Motor neuron (in vitro differentiated cells): ENCODE data around the gene VSX1. TPM values are rescaled to one million over a fixed set of nuclear protein-coding genes. Genes with fewer than 3 reads are reported as not detected.

ENCODE experiments used
- ATAC-seq, 8 experiments: fragments of 200-7000 bp; cut with Tn5 transposase; replicated peaks in 6 of 8; 2 replicates each; pipeline ENCODE4 v1.8.0; 2021; ENCODE audit warnings: mild to moderate bottlenecking in 8 of 8, moderate library complexity in 8 of 8
- H3K27ac ChIP-seq, 2 donors: fragments of 250-450 bp; sonication (Bioruptor Pico); 2 replicates each; pipeline ENCODE4 v1.9.0; 2021; ENCODE audit warnings: antibody characterized with exemption in 2 of 2, mild to moderate bottlenecking in 2 of 2, moderate library complexity in 1 of 2
- H3K4me1 ChIP-seq, 2 donors: fragments of 250-450 bp; sonication (Bioruptor Pico); replicated peaks in 1 of 2; 2 replicates each; pipeline ENCODE4 v1.6.1; 2021; ENCODE audit warnings: antibody characterized with exemption in 2 of 2, mild to moderate bottlenecking in 2 of 2, moderate library complexity in 1 of 2
- H3K4me3 ChIP-seq, 5 donors: fragments of 250-450 bp; sonication (Bioruptor Pico); 2 replicates each; pipeline ENCODE4 v1.9.0; 2021; ENCODE audit warnings: antibody characterized with exemption in 5 of 5, mild to moderate bottlenecking in 5 of 5, moderate library complexity in 4 of 5
- WGBS, 10 experiments: fragments of 450-650 bp; shearing (Covaris generic); methylation state at CpG; one replicate each; pipeline ENCODE4 v1.0.0; 2022; 5-methylcytosine and 5-hydroxymethylcytosine counted together
- in situ Hi-C, 9 experiments: fragments of 400-800 bp; cut with MboI; loops; one replicate each; pipeline ENCODE4 v1.15.0; 2021; ENCODE audit warnings: low sequenced_read_pairs in 9 of 9, low pct_unique_long_range_greater_than_20kb in 2 of 9; ENCODE audit not compliant: unreplicated experiment in 9 of 9
- total RNA-seq, 8 experiments: library from RNA; unstranded; fragments of 300-600 nt; gene quantifications; 2 replicates each; pipeline versions ENCODE4 v1.2.3 to v1.2.4, GENCODE V29; 2022

VSX1 gene
- total RNA-seq, 8 experiments from 2014 or later, result 0.21 to 55.7 (median 0.37) TPM; not detected in 1

DNA sequence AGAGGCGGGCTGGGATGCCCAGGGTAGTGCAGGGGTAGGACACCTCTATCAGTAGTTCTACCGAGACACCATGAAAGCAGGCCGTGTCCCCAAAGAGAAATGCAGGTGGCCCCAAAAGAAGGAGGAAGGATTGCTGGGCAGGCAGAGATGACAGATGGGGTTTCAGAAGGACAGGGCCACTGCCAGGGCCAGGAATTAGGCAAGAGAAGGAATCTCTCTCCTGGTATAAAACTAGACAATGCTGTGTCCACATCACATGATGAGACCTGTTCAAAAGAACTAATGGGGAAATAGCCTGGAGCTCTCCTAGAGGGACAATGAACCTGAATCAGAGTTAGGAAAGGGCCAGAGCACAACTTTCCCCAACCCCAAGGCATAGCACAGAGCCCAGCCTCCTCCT, 21.6 kb upstream of the VSX1 start:
- Histone ChIP-seq H3K27ac (no peak overlapping the region), H3K4me3 (no peak overlapping the region), H3K4me1 (no peaks in the 10 kb centered on the region)
- no peak for ATAC-seq
- 40 to 83% (median 71%) methylated on average over 1 to 3 of the region's 3 CpGs; no CpG with 5 or more reads in 4 of the 10 experiments for WGBS, 10 experiments
- in situ Hi-C loops, result no loop called here

DNA sequence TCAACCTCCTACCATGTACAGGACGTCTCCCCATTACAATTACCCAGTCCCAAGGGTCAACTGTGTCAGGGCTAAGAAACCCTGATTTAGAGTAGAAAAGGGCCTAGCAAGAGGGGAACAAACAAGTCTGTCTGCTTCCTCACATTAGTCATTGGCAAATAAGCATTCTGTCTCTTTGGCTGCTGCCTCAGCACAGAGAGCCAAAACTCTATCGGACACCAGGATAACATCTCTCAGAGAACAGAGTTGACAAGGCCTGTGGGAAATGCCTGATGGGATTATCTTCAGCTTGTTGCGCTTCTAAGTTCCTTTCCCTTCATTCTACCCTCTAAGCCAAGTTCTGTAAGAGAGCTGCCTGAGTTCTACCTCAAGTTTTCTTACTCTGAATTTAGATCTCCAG, 19.0 kb upstream of the VSX1 start:
- ATAC-seq, result no peak
- WGBS, 10 experiments, result 25 to 100% (median 62%) methylated on average over 1 to 2 of the region's 3 CpGs; no CpG with 5 or more reads in 4 of the 10 experiments
- Histone ChIP-seq H3K27ac (no peak overlapping the region), H3K4me1 (no peaks in the 10 kb centered on the region), H3K4me3 (no peak overlapping the region)
- in situ Hi-C loops, result no loop called here

DNA sequence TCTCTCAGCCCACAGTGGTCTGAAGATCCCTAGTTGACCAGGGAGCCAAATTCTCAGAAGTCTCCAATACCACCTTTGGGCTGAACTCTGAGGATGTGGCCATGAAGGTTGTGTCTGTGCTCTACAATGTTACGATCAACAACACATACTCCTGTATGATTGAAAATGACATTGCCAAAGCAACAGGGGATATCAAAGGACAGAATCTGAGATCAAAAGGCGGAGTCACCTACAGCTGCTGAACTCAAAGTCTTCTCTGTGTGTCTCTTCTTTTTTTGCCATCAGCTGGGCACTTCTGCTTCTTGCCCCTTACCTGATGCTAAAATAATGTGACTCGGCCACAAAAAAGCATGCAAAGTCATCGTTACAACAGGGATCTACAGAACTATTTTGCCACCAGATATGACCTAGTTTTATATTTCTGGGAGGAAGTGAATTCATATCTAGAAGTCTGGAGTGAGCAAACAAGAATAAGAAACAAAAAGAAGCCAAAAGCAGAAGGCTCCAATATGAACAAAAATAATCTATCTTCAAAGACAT, 17.7 kb upstream of the VSX1 start:
- in situ Hi-C loops, result no loop called here
- ATAC-seq, result no peak
- WGBS, 10 experiments, result 0 to 83% (median 64%) methylated on average over 1 to 4 of the region's 4 CpGs; no CpG with 5 or more reads in 1 of the 10 experiments
- Histone ChIP-seq H3K4me1 (no peaks in the 10 kb centered on the region), H3K4me3 (no peak overlapping the region), H3K27ac (no peak overlapping the region)

DNA sequence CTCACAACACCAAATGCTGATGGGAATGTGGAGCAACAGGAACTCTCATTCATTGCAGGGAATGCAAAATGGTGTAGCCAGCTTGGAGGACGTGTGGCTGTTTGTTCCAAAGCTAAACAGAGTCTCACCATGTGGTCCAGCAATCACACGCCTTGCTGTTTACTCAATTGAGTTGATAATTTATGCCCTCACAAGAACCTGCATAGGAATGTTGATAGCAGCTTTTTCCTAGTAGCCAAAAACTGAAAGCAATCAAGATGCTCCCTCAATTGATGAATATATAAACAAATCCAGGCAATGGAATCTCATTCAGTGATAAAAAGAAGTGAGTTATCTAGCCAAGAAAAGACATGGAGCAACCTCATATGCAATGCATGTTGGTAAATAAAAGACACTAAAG, 15.6 kb upstream of the VSX1 start:
- Histone ChIP-seq H3K27ac (no peak overlapping the region), H3K4me1 (no peaks in the 10 kb centered on the region), H3K4me3 (no peak overlapping the region)
- WGBS, 10 experiments, result 0 to 34% (median 11%) methylated on average over 1 to 2 of the region's 2 CpGs; no CpG with 5 or more reads in 2 of the 10 experiments
- no peak for ATAC-seq
- in situ Hi-C loops, result no loop called here

DNA sequence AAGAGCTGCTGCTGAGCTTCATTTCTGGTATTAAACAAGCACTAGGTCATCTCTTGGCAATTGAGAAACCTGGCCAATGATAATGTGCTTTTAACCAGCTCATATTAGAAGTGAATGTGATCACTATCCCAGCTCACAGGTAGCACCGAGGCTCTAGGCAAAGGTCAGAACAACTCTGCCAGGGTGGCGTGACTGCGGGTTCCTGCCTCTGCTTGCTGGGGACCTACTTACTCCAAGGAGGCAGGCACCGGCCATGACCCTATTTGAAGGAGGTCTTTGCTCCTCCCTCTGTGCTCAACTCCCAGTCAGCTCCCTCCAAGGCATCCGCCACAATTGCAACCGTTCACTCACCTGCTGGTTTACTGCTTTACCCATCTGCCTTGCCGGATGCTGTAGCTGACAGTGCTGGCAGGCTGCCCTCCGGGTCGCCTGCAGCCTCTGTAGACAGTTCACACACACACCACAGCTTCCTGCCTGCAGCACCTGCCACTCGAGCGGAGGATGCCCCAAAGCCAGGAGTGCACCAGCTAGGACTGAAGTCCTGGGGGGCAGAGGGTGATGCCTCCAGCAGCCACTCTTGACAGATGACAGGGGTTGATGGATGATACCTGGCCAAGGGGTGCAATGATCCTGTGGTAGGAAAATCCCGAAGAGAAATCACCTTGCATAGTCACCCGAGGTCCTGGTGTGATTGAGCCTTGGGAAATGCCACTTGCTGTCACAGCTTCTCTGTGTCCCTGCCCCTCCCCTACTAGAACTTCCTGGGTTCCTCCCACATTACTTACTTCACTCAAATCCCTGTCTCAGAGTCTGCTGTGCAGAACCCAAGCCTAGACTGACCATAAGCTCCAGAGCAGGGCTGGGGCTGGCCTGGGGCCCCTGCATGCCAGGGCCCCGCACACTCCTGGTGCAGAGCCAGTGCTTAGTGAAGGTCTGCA, 8.8 kb upstream of the VSX1 start:
- 0 to 62% (median 48%) methylated on average over 1 to 7 of the region's 14 CpGs; no CpG with 5 or more reads in 5 of the 10 experiments for WGBS, 10 experiments
- Histone ChIP-seq H3K27ac (no peak overlapping the region), H3K4me1 (no peaks in the 10 kb centered on the region), H3K4me3 (no peak overlapping the region)
- in situ Hi-C loops, result no loop called here
- no peak for ATAC-seq

DNA sequence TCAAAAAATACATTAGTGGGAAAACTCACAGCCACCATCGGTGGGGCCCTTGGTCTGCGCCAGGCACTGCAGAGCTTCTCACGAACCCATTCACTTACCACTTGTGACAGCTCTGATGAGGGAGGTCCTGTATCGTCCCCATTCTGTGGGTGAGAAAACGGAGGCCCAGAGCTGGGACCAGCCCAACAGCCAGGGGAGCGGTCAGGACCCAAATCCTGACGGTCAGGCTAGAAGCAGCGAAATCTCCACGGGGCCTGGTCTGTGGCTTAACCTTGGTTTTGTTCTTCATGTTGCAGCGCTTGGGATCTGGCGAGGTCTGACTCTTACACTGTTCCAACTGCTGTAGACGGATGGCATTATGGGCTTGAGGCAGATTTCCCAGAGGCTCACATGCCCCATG, 7.7 kb upstream of the VSX1 start:
- 67 to 80% (median 78%) methylated on average over 3 to 7 of the region's 12 CpGs; no CpG with 5 or more reads in 6 of the 10 experiments for WGBS, 10 experiments

DNA sequence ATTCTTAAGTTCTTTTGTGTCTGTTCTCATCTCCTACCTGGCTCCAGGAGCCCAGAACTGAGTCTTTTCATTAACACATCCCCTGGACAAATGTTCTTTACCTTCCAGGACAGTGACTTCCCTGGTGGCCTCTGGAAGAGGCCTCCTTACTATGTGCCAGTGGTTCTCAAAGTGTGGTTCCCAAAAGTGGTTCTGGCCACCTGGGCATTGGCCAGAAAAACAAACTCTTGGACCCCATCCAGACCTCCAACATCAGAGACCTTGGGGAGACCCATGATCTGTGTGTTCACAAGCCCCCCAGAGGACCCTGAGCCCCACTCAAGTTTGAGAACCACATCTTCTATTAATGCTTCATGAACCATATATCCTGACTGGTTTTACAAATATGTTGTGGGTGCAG, 7.2 kb upstream of the VSX1 start:
- ATAC-seq, result no peak
- peaks cover 0 to 2% of the 10 kb centered on the region in 2 donors for H3K4me1 ChIP-seq
- no peak overlapping the region for H3K27ac ChIP-seq
- no peak overlapping the region for H3K4me3 ChIP-seq
- in situ Hi-C loops, result no loop called here

More for the DNA sequence above, 7.7 kb upstream of the VSX1 start:
- H3K27ac ChIP-seq, result no peak overlapping the region
- no peak for ATAC-seq
- no peaks in the 10 kb centered on the region for H3K4me1 ChIP-seq
- in situ Hi-C loops, result no loop called here
- no peak overlapping the region for H3K4me3 ChIP-seq

DNA sequence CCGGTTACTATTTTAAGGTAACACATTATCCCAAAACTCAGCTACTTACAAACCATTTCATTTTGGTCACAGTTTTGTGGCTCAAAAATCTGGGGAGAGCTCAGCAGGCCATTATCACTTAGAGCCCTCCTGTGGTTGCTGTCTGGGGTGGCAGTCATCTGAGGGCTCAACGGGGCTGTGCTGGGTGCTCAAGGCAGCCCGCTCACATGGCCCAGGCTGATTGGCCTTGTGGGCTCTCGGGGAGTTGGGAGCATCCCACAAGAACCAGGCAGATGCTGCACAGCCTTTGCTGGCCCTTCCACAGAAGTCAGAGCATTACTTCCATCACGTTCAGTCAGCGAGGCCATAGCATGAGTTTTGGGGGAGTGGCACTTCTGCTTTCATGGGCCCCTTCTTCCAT, 6.3 kb upstream of the VSX1 start:
- no peak overlapping the region for H3K27ac ChIP-seq
- no peak for ATAC-seq
- 7 to 100% (median 50%) methylated on average over 1 to 5 of the region's 6 CpGs; no CpG with 5 or more reads in 3 of the 10 experiments for WGBS, 10 experiments
- in situ Hi-C loops, result no loop called here
- peaks cover 6 to 10% of the 10 kb centered on the region in 2 donors for H3K4me1 ChIP-seq
- no peak overlapping the region for H3K4me3 ChIP-seq

DNA sequence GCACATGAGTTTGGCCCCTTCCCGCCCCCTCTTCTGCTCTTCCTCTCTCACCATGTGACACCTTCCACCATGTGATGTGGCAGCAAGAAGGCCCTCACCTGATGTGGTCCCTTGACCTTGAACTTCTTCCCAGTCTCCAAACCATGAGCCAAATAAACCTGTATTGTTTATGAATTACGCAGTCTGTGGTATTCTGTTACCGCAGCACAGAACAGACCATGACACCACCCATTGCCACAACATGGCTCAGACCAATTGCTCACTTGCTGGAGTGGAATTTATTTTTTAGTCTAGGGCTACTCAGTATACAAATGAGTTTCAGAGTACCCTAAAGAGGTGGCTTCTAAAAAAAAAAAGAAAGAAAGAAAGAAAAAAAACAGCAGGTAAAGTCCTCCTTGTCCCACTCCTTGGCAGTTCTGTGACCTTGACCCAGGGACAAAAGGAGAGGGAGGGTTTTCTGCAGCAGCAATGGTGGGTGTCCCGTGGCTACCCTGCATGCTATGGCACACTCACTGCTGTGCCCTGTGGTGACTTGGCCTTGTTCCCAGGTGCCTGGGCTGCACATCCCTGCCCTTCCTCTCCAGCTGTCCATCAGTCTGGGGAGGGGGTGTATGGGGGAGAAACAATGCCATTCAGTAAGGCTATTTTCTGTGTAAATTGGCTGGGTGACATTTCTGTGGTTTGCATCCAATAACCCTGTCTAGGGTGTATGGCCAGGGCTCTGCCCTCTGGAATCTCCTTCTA, 5.4 kb upstream of the VSX1 start:
- 20 to 94% (median 64%) methylated on average over 1 to 3 of the region's 4 CpGs; no CpG with 5 or more reads in 2 of the 10 experiments for WGBS, 10 experiments
- no peak overlapping the region for H3K27ac ChIP-seq
- H3K4me1 ChIP-seq, result peaks cover 9 to 14% of the 10 kb centered on the region in 2 donors
- H3K4me3 ChIP-seq, result no peak overlapping the region
- in situ Hi-C loops, result no loop called here
- ATAC-seq, result no peak

DNA sequence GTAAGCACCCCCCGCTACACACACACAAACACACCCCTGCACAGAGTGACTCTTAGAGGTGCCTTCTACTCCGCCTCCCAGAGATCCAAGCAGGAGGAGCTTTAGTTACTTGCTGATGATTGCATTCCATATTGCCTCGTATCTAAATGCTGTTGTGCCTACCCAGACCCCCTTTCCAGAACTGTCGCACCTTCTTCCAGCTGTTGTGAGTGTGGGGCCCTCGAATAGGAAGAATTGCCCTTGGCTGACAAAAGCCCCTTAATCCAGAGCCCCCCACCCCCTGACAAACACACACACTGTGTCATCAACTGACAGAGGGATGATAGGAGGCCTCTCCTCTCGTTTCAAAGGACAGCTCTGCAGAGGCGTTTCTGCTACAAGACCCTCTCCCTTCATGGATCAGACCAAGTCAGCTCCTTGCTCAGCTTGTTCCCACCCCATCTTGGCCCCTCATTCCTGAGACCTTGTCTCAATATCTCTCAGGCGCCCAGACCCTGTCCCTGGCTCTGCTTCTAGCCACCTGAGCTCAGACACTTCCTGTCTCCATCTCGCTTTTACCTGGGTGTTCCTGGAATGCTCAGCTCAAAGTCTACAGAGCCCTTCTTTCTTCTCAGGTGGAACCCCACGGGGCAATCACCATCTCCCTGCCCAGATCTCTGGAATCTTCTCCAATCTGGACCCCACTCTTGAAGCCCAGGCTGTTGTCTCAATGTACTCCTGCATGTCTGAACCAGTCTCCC, 4.0 kb upstream of the VSX1 start:
- H3K4me3 ChIP-seq, result no peak overlapping the region
- ATAC-seq, result no peak
- H3K27ac ChIP-seq, result no peak overlapping the region
- H3K4me1 ChIP-seq, result peaks cover 9 to 17% of the 10 kb centered on the region in 2 donors
- in situ Hi-C loops, result no loop called here
- WGBS, 10 experiments, result 40 to 100% (median 76%) methylated on average over 2 to 8 of the region's 10 CpGs; no CpG with 5 or more reads in 4 of the 10 experiments

DNA sequence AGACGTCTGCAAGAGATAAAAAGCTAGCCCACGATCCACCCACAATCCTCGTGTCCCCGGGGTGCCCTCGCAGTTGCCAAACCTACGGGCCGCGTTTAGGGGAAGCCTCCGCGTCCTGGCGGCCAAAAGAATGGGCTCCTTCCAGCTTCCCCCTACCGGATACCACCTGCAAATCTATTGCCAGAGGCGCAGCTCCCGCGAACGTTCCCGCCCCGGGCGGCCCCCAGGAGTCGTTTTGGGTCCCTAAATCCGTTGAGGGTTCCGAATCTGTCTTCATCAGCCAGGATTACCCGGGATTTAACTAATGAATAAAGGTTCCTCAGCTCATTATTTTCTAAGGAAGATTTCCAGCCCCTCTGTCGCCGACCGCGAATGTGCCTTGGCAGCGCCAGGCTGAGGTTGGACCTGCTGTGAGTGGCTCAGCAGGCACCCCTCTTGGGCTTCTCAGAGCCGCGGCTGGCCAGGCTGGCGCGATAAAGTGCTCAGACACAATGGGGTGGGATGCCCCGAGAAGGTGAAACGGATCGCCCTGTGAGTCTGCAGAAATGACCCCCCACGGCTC, 2.8 kb upstream of the VSX1 start:
- H3K4me1 ChIP-seq, result peaks cover 9 to 17% of the 10 kb centered on the region in 2 donors
- peak in 1 of 8 experiments; percentile 6 for ATAC-seq
- H3K27ac ChIP-seq, result no peak overlapping the region
- in situ Hi-C loops, result no loop called here
- peak overlapping the region in 2 of 5 donors; percentile 15 to 25 for H3K4me3 ChIP-seq
- 0 to 20% (median 9%) methylated on average over 1 to 7 of the region's 36 CpGs; no CpG with 5 or more reads in 4 of the 10 experiments for WGBS, 10 experiments
